GM13976 (cell line): ENCODE data around the gene TCAIM.

Experiments used
- DNase-seq: peaks from one replicate; pipeline ENCODE4 v3.0.0; 2012; ENCODE audit warnings: low spot score
- in situ Hi-C: fragments of 300-500 bp; cut with MboI; formaldehyde crosslinking; loops from one replicate; pipeline ENCODE4 v1.12.0; 2022; ENCODE audit warnings: low sequenced_read_pairs, mixed read lengths, inconsistent platforms; ENCODE audit not compliant: unreplicated experiment
- TF ChIP-seq, protein P1 (sequence below): IDR thresholded peaks from 2 replicates; pipeline ENCODE4 v1.5.1; 2012; ENCODE audit warnings: borderline replicate concordance, mild to moderate bottlenecking; ENCODE audit not compliant: insufficient read depth; ENCODE audit errors: extremely low read depth, missing control alignments, control extremely low read depth

TCAIM gene

DNA sequence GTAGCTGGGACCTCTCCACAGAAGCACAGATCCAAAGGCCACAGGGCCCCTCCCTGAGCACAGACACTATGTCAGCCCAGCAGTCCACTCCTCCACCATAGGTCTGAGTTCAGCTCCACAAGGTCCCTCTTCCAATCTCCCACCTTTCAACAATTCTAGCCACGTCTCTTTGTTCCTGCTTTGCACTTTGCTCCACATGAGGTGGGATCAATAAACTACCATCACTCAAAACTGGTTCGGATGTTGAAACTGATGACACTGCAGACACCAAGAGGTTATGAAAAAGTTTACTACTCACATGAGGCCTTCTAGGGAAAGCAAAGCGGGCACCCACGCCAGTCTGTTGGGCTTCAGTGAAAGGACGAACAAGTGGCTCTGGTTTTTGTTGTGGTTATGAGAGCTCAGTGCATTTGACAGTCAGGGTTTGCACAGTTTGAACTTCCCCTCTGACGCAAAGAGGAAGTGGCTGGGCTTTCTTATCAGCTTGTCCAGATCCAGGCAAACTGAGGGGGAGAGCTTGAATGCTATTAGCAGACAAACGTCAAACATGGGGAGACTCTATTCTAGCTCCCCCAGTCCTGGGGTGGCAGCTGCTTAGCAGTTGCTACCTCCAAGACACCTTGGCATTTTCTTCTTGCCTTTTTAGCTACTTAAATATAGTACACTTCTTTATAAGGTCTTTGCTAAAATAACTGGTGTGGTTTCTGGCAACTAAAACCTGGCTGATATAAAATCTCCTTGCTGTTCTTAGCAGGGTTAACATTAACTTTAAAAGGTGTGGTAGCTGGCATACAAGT is 101.1 kb downstream of the TCAIM start:
- DNase-seq = peak; percentile 81
- TF ChIP-seq, protein P1, sequence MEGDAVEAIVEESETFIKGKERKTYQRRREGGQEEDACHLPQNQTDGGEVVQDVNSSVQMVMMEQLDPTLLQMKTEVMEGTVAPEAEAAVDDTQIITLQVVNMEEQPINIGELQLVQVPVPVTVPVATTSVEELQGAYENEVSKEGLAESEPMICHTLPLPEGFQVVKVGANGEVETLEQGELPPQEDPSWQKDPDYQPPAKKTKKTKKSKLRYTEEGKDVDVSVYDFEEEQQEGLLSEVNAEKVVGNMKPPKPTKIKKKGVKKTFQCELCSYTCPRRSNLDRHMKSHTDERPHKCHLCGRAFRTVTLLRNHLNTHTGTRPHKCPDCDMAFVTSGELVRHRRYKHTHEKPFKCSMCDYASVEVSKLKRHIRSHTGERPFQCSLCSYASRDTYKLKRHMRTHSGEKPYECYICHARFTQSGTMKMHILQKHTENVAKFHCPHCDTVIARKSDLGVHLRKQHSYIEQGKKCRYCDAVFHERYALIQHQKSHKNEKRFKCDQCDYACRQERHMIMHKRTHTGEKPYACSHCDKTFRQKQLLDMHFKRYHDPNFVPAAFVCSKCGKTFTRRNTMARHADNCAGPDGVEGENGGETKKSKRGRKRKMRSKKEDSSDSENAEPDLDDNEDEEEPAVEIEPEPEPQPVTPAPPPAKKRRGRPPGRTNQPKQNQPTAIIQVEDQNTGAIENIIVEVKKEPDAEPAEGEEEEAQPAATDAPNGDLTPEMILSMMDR = no peak
- in situ Hi-C loops = no loop called here

DNA sequence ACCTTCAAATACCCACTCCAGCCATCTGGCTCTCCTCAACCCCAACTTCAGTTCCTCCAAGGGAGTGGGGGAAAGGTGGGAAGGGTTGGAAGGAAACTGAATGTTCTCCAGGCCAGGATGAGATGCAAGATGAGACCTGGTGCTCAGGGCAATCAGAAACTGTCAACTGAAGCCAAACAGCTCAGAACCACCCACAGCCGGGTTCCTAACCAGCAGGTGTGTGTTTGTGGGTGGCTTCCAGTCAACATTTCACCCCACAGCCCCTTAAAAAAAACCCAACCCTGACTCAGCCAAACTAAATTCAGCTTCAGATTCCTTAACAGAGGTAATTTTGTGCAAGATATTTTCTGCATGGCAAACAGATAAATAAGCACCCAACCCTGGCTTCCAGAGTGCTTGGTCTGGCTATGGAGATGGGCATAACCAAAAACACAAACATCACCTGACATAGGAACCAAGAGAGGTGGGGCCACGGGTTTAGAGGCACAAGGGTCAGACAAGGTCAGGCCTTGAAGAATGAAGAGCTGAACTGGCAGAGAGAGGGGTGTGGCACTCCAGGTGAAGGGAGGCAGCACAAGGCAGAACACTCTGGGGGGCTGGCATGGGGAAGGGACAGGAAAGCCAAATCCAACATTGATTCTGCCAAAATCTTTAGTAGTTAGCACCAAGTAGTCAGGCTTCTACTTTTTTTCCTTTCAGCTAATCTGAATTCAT is 104.2 kb downstream of the TCAIM start:
- TF ChIP-seq, protein P1 = no peak
- in situ Hi-C loops = no loop called here
- DNase-seq = no peak

DNA sequence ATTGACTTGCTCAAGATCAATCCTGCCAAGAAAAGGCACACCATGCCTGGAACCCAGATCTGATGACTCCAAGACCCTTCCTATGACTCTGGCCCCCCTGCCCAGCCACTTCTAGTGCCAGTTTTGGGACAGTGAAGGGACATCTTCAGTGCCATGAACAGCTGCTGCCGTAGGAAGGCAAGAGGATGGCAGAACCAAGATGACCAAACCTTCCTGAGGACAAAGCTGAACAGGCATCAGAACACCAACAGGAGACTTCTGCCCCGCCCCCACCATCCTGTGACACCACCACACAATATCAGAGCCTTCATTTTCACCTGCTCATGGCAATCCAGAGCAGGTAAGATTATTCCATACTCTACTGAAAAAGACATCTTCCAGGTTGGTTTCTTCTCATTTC is 105.9 kb downstream of the TCAIM start:
- TF ChIP-seq, protein P1 = no peak
- no peak for DNase-seq
- in situ Hi-C loops = no loop called here

DNA sequence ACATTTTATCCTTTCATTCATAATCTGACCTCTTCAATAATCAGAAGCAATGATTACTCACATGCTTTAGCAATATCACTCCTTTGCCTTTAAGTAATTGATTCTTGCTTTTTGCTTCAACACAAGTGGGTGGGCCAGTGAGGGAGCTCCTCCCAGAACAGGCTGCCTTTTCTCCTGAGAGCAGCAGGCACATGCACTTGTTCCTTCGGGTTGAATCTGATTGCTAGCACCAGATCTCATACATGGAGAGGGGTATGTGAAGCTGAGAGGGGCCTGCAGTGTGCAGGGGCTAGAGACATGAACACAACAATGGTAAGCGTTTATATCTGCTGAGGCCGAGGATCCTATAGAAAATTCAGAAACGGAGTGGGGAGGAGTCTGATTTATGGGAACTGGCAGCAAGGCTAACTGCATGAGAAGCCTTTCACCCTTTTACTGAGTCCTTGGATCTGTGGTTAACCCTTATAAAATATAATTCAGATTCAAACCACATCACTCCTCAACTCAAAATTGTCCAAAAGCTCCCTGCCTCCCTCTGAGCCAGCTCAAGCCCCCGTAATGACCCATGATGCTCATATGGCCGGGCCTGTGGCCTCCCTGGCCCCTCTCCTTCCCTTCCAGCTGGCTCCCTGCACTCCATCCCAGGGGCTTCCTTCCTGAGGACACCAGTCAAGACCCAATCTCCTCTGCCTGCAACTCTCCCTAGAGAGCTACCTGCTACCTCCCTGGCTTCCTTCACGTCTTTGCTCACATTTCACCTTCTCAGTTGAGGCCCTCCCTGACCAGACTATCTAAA is 106.5 kb downstream of the TCAIM start:
- in situ Hi-C loops = no loop called here
- DNase-seq = no peak
- TF ChIP-seq, protein P1 = no peak

DNA sequence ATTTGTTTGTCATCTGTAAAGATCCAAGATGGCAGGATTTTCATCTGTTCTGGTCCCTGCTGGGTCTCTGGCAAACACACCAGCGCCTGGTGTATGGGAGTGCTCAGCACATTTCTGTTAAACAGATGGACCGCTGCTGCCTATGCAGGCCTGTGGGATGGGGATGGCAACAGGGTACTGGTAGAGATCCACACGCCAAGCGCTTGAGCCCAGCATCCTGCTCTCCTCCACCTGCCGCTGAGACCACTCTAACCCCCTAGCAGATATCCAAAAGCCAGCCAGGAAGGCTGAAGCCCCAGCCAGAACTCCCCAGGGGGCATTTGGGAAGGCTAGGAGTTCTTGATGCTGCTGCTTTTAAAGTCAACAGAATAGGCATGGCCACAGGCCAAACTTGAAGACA is 107.2 kb downstream of the TCAIM start:
- in situ Hi-C loops = no loop called here
- DNase-seq = no peak
- TF ChIP-seq, protein P1 = no peak

DNA sequence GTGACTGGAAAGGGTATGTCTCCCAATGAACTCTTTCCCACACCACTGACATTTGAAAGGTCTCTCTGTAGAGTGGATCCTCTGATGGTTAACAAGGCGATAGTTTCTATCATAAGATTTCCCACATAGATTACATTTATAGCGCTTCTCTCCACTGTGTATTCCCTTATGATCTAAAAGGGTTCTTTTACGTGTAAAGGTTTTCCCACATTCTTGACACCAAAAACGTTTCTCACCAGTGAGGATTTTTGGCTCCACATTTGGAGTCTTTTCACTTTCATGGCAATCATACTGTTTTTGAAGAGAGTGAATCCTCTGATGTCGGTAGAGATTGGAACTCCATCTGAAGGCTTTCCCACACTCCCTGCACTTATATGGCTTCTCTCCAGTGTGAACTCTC is 108.4 kb downstream of the TCAIM start:
- no peak for DNase-seq
- in situ Hi-C loops = no loop called here
- TF ChIP-seq, protein P1 = no peak
